ENCODE measurements around the gene KRTAP1-1.
"Not testable (repeated sequence)": the region's sequence is repeated elsewhere in the genome, so short reads cannot be mapped to it uniquely, and the experiment has no call there.

The KRTAP1-1 gene

DNA sequence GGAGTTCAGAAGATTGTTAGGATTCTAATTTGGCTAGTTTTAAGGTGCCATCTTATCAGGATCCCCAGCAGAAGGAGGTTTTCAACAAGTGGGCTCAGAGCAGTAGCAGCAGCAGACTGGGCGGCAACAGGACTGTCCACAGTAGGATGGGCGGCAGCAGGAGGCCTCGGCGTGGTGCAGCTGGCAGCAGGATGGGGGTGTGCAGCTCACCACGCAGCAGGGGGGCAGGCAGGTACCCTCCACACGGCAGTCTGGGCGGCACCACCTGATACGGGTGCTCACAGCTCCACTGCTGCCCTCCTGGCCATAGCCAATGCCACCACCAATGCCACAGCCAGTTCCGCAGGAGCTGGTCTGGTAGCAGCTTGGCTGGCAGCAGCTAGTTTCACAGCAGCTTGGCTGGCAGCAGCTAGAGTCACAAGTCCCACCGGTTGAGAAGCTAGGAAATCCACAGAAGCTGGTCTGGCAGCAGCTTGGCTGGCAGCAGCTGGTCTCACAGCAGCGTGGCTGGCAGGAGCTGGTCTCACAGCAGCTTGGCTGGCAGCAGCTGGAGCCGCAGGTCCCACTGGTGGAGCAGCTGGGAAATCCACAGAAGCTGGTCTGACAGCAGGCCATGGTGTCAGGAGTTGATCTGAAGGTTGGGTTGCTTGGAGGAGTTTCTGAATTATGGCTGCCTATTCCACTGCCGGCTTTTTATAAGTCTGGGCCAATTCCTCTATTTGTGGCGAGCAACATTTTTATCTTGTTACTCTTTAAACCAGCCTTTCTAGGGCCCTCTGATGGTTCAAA, at the start of gene KRTAP1-1:
Gene KRTAP1-1, minus strand, starts transcription at position 668 of the 789 bp plus-strand sequence. Its CDS starts 53 bp downstream, at position 615.
- not testable (repeated sequence) for DNase-seq

DNA sequence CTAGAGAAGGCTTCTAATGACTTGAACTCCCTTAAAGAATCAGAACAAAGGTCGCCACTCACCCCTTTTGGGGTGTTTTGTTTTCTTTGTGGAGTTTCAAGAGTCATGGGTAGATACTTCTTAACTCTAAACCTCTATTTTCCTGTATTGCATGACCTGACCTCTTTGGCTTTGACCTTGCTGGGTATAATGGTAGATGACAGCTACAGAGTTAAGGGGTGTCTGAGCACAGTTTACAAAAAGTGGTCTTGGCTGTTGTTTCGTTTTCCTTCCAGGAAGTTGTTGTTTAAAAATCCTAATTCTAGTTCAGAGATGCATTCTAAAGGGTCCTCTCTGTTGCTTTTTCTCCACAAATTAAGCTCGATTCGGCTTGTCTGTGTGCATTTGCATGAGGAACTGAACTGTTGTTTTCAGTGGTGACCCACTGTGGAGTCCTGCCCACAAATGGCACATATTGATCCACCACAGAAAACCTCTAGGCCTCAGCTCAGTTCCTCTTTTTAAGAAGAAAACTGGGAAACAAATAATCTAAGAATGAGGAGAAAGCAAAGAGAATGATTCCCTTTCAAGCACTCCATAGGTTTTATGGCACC, 47.6 kb upstream of the KRTAP1-1 start:
- DNase-seq, result not testable (repeated sequence)

DNA sequence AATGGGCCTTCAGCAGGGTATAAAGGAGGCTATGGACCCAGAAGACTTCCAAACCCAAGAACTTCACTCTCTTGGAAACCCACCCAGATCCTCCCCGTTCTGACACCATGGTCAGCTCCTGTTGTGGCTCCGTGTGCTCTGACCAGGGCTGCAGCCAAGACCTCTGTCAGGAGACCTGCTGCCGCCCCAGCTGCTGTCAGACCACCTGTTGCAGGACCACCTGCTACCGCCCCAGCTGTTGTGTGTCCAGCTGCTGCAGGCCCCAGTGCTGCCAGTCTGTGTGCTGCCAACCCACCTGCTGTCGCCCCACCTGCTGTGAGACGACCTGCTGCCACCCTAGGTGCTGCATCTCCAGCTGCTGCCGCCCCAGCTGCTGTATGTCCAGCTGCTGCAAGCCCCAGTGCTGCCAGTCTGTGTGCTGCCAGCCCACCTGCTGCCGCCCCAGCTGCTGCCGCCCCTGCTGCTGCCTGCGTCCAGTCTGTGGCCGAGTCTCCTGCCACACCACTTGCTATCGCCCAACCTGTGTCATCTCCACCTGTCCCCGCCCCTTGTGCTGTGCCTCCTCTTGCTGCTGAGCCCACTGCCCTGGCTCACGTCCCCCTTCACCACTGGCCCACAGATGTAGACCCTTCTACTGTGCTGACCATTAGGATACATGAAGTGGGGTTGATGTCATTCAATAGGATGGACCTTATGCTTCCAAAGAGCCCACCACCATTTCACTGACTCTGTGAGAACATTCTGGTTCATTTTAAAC, 43.0 kb upstream of the KRTAP1-1 start, which contains the start of gene KRTAP4-7:
Gene KRTAP4-7, plus strand, starts transcription at position 51 of the 757 bp plus-strand sequence. Its CDS starts 57 bp downstream, at position 108.
- not testable (repeated sequence) for DNase-seq

GRCh38 chr17:41083427-41083826, 42.2 kb upstream of the KRTAP1-1 start:
- not testable (repeated sequence) for DNase-seq

DNA sequence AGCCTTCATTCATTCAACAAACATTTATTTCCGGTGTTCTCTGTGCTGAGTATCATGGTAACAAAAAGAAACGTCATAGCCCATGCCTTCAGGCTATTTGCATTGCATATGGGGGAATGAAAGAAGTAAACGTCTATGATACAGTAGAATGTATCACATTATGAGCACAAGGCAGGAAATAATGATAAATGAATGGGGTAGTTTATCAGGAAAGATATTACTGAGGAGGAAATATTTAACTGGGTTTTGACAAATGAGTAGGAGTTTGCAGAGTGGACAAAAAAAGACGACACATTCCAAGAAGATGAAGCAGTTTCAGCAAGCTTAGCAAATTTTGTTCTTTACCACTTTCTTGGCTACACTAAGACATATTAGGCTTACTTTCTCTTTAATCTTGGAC, 41.4 kb upstream of the KRTAP1-1 start:
- no peak for DNase-seq

- DNase-seq, result no peak
Observed at GRCh38 chr17:41076788-41077187, 35.5 kb upstream of the KRTAP1-1 start.

- DNase-seq, result no peak
Observed at GRCh38 chr17:41073676-41074075, 32.4 kb upstream of the KRTAP1-1 start.

- DNase-seq, result no peak
Observed at GRCh38 chr17:41071606-41072360, 30.5 kb upstream of the KRTAP1-1 start.

DNA sequence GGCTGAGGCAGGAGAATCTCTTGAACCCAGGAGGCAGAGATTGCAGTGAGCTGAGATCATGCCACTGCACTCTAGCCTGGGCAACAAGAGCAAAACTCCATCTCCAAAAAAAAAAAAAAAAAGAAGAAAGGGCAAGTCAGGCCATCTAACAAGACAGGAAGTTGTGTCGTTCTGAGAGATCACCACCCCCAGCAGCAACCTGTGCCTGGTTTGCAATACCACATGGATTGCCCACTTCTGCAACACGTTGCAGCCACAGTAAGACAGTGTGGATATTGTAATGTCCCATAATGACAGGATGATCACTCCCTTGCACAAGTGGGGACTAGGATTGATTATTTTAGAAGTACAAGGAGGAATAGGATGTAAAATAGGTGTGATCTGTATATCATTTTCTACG, 27.8 kb upstream of the KRTAP1-1 start:
- no peak for DNase-seq

- no peak for DNase-seq
Observed at GRCh38 chr17:41067281-41067680, 26.0 kb upstream of the KRTAP1-1 start.

- no peak for DNase-seq
Observed at GRCh38 chr17:41065829-41066624, 24.8 kb upstream of the KRTAP1-1 start, which contains the start of gene KRTAP2-4. Gene KRTAP2-4 (minus strand): TSS chr17:41065879. CDS start chr17:41065845, 34 bp downstream.

- DNase-seq, result not testable (repeated sequence)
Observed at GRCh38 chr17:41065016-41065689, 23.9 kb upstream of the KRTAP1-1 start.

DNA sequence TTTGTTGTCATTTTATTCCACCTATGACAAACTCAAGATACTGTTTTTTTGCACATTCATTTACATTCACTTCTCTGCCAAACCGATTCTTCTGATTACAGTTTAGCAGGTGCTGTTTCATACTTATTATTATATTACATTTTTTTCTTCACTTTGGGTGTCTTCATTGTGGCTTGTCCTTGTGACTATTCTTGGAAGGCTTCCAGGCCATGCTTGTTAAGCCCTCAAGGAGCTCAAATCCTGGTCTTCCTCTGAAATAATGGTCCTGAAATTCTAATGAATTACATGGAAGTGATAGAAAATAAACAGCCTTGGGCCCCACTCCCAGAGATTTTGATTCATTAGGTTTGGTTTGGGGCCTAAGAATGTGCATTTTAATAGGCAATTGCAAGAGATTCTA, 23.1 kb upstream of the KRTAP1-1 start:
- DNase-seq, result no peak

DNA sequence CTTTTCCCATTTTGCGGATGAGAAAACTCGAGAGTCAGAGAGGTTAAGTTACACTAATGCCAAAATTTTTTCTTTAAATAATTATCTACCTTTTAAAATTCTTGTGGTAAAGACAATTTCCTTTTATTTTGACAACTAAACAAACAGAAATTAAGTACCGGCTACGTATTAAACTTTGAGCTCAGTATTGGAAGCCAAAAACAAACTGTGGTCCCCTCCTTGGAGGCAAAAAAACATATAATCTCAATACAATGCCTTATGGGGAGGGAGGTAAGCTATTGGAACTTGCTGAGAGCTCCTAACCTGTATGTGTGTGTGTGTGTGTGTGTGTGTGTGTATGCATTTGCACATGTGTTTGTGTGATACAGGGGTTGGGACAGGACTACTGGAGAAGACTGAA, 22.2 kb upstream of the KRTAP1-1 start:
- DNase-seq, result no peak

- DNase-seq, result no peak
Observed at GRCh38 chr17:41061964-41062363, 20.7 kb upstream of the KRTAP1-1 start.

DNA sequence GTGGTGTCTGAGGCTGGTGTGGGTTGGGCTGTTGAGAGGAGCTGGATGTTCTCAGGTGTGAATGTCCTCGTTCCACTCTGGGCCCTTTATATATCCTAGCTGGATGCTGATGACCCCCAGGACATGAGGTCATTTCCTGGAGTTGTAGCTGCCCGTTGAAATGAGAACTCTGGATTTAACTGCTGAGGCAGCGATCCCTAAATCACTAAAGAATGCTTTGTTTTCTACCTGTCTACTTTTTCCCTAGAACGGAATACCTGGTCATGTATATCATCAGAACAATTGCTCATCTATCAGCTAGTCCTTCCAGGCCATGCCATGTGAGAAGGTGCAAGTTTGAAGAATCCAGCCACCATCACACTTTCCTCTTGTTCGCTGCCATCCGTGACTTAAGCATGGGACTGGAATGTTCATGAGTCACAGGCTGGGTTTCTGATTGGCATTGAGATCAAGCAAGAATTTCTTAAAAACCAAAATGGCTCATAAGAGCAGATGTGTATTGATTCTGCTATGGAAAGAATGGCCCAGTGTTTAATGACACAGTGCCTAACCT, 18.9 kb upstream of the KRTAP1-1 start, which contains the start of gene KRTAP2-3:
Gene KRTAP2-3, minus strand, starts transcription at position 63 of the 553 bp plus-strand sequence. CDS start 64 bp downstream, outside the sequence.
- no peak for DNase-seq

- DNase-seq, result not testable (repeated sequence)
Observed at GRCh38 chr17:41059276-41060051, 18.2 kb upstream of the KRTAP1-1 start.

DNA sequence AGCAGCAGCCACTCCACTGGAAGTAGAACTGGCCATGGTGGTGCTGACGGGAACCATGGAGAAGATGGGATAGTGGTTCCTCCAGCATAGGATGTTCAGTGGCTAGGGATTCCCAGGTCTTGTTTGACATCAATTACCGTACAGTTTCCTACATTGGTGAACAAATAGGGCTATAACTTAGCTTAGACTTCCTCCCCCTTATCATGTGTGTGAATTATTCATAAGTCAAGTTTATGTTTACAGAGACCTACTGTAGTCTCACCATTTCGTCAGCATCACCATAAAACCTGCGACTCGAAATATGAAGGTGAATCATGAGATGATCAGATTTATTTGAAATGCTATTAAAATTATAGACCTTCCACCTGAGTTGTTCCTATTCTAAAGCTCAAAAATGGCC, 17.5 kb upstream of the KRTAP1-1 start:
- no peak for DNase-seq

DNA sequence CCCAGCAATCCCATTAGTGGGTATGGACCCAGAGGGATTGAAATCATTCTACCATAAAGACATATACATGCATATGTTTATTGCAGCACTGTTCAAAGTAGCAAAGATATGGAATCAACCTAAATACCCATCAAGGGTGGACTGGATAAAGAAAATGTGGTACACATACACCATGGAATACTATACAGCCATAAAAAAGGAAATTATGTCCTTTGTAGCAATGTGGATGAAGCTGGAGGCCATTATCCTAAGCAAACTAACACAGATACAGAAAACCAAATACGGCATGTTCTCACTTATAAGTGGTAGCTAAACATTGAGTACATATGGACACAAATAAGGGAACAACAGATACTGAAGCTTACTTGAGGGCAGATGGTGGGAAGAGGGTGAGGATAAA, 16.3 kb upstream of the KRTAP1-1 start:
- no peak for DNase-seq

- not testable (repeated sequence) for DNase-seq
Observed at GRCh38 chr17:41055130-41055529, 13.9 kb upstream of the KRTAP1-1 start, which contains the start of gene KRTAP2-2. Gene KRTAP2-2 (minus strand): TSS chr17:41055230. CDS start chr17:41055211, 19 bp downstream.

All from GF-D8 (cell line).